Measurements from ENCODE around the gene LIPA. TPM values are rescaled to one million over a fixed set of nuclear protein-coding genes. Genes with fewer than 3 reads are reported as not detected.

The LIPA gene
- total RNA-seq = 10 to 100 TPM; 29.1 to 45.8 (median 33.9) TPM

GRCh38 chr10:89251409-89252224 is at the start of gene LIPA:
TSS of gene LIPA (minus strand) at chr10:89251775. CDS start at chr10:89247648, 4,127 bp downstream.
- Histone ChIP-seq H3K4me1 (peaks cover 7 to 8% of the 10 kb centered on the region in 2 donors), H3K27me3 (no peaks in the 10 kb centered on the region), H3K4me3 (replicated peaks in 1 of 3) (peak within 1 kb of the TSS; percentile 31 to 73 (median 50)), H3K27ac (peak within 1 kb of the TSS; percentile 23 to 63 (median 55)), H3K36me3 (no peaks in the 10 kb centered on the region), H3K9me3 (no peaks in the 10 kb centered on the region)
- peak; percentile 97 to 98 for DNase-seq
- no peak for TF ChIP-seq CTCF (IDR thresholded peaks at IDR 0.05)
- TF ChIP-seq POLR2A (IDR thresholded peaks at IDR 0.05) = peak in 1 of 2 donors; percentile 70
- intact Hi-C loops (cut with DNase I) = no loop called here
- WGBS, 2 donors = 2 to 3% methylated on average over 12 to 45 of the region's 53 CpGs

DNA sequence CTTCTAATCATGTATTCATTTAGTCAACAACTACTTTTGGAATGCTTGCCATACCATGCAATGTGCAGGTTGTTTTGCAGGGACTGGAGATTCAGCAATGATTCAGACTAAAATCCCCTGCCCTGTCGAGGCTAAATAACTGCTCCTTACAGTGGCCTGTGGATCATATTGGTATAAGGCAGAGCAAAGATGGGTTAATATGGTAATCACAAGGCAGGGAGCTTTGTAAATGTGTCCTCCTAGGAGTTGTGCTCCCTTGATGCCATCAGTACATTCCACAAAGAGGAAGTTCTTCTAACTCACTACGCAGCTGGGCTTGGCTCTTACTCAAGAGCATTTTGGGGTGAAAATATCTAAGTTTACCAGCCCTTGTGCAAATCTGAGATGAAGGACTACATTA is 49.7 kb upstream of the LIPA start:
- TF ChIP-seq CTCF (IDR thresholded peaks at IDR 0.05) (no peak), POLR2A (IDR thresholded peaks at IDR 0.05) (no peak)
- Histone ChIP-seq H3K4me1 (peaks cover 17 to 18% of the 10 kb centered on the region in 2 donors), H3K36me3 (peaks cover 0 to under 1% of the 10 kb centered on the region in 2 donors), H3K27me3 (no peaks in the 10 kb centered on the region), H3K27ac (peak overlapping the region; percentile 83 to 88 (median 86)), H3K9me3 (no peaks in the 10 kb centered on the region), H3K4me3 (replicated peaks in 1 of 3) (peak overlapping the region in 1 of 3 donors; percentile 34)
- intact Hi-C loops (cut with DNase I) = no loop called here
- WGBS, 2 donors = 24 to 40% methylated on average over 2 of the region's 2 CpGs
- peak in 1 of 2 donors; percentile 16 for DNase-seq

- Histone ChIP-seq H3K27ac (no peak overlapping the region), H3K9me3 (no peaks in the 10 kb centered on the region), H3K27me3 (no peaks in the 10 kb centered on the region), H3K4me3 (replicated peaks in 1 of 3) (no peak overlapping the region), H3K4me1 (peaks cover 17 to 18% of the 10 kb centered on the region in 2 donors), H3K36me3 (no peaks in the 10 kb centered on the region)
- 85 to 86% methylated on average over 4 of the region's 4 CpGs for WGBS, 2 donors
- intact Hi-C loops (cut with DNase I) = no loop called here
- DNase-seq = no peak
- TF ChIP-seq CTCF (IDR thresholded peaks at IDR 0.05) (no peak), POLR2A (IDR thresholded peaks at IDR 0.05) (no peak)
These were observed 47.5 kb upstream of the LIPA start for GRCh38 chr10:89299031-89299430.

DNA sequence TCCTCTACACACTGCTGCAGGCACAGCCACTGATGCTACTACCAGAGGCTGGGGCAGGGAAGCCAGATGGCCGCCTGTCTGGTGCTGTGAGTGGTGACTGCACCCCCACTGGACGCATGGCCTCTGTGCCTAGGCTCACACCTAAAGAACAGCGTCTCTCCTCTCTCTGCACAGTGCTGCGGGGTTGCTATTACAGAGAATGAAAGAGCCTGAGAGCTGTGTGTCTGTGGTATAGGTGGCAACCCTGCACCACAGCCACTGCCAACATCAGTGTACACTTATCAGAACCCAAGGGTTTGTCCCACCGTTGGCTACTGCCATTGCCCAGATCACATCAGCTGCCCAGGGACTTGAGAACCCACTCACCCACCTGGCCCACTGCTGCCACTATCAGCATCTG is 46.2 kb upstream of the LIPA start:
- H3K27ac ChIP-seq = no peak overlapping the region
- H3K9me3 ChIP-seq = no peaks in the 10 kb centered on the region
- H3K4me1 ChIP-seq = peaks cover 12% of the 10 kb centered on the region in 2 donors
- intact Hi-C loops (cut with DNase I) = no loop called here
- H3K36me3 ChIP-seq = no peaks in the 10 kb centered on the region
- H3K27me3 ChIP-seq = no peaks in the 10 kb centered on the region
- TF ChIP-seq CTCF (IDR thresholded peaks at IDR 0.05) = no peak
- no peak for TF ChIP-seq POLR2A (IDR thresholded peaks at IDR 0.05)
- no peak overlapping the region for H3K4me3 ChIP-seq (replicated peaks in 1 of 3)
- DNase-seq = no peak
- WGBS, 2 donors = 96 to 100% methylated on average over 5 of the region's 5 CpGs

GRCh38 chr10:89297356-89297755 is 45.8 kb upstream of the LIPA start:
- Histone ChIP-seq H3K36me3 (no peaks in the 10 kb centered on the region), H3K27me3 (no peaks in the 10 kb centered on the region), H3K4me1 (peaks cover 8% of the 10 kb centered on the region in 2 donors), H3K27ac (no peak overlapping the region), H3K9me3 (no peaks in the 10 kb centered on the region), H3K4me3 (replicated peaks in 1 of 3) (no peak overlapping the region)
- no peak for DNase-seq
- TF ChIP-seq POLR2A (IDR thresholded peaks at IDR 0.05) (no peak), CTCF (IDR thresholded peaks at IDR 0.05) (no peak)
- WGBS, 2 donors = 93 to 94% methylated on average over 4 of the region's 4 CpGs
- intact Hi-C loops (cut with DNase I) = no loop called here
